Keratinocyte (primary cell): Measurements from ENCODE around the gene GCNT1. TPM values are rescaled to one million over a fixed set of nuclear protein-coding genes. Genes with fewer than 3 reads are reported as not detected.
"Not testable (repeated sequence)": the region's sequence is repeated elsewhere in the genome, so short reads cannot be mapped to it uniquely, and the experiment has no call there.

ENCODE experiments used
- DNase-seq: peaks from one replicate; pipeline ENCODE4 v3.0.0-alpha.2; 2011; ENCODE audit warnings: low read depth, missing footprints, low spot score
- FAIRE-seq: peaks from 2 replicates; lab custom pipeline; 2011; peaks lifted over from hg19 to GRCh38; lab: Jason Lieb, UNC
- H2AFZ ChIP-seq: 2 replicates; pipeline ENCODE4 v1.6.0; 2012; ENCODE audit warnings: low read length, control low read depth, inconsistent platforms; ENCODE audit not compliant: control insufficient read depth
- H3K27ac ChIP-seq: 2 replicates; pipeline ENCODE4 v1.5.1; 2011; ENCODE audit warnings: low read length; ENCODE audit not compliant: control insufficient read depth, insufficient read depth
- H3K27me3 ChIP-seq: 3 replicates; pipeline ENCODE4 v1.6.0; 2011; ENCODE audit warnings: low read length; ENCODE audit not compliant: control insufficient read depth, insufficient read depth; ENCODE audit errors: extremely low read depth
- H3K36me3 ChIP-seq, 2 experiments: 2 replicates in 1 of 2; 3 replicates in 1 of 2; pipeline ENCODE4 v1.5.1; 2011; ENCODE audit warnings: low read length in 2 of 2, mild to moderate bottlenecking in 1 of 2; ENCODE audit not compliant: control insufficient read depth in 2 of 2, insufficient read depth in 2 of 2; ENCODE audit errors: extremely low read depth in 1 of 2
- H3K4me1 ChIP-seq: 3 replicates; pipeline ENCODE4 v1.5.1; 2011; ENCODE audit warnings: low read length; ENCODE audit not compliant: control insufficient read depth, insufficient read depth; ENCODE audit errors: extremely low read depth
- H3K4me2 ChIP-seq: 3 replicates; pipeline ENCODE4 v1.6.0; 2011; ENCODE audit warnings: low read depth, low read length; ENCODE audit not compliant: control insufficient read depth, insufficient read depth; ENCODE audit errors: extremely low read depth
- H3K4me3 ChIP-seq, 3 experiments: fragments of 200-600 bp in 1 of 3; sonication (generic) in 1 of 3; 2 replicates in 2 of 3; 3 replicates in 1 of 3; pipeline ENCODE4 v1.5.1; 2011 to 2016; ENCODE audit warnings: low read length in 3 of 3, mild to moderate bottlenecking in 3 of 3, control low read depth in 2 of 3, inconsistent platforms in 1 of 3, low read depth in 1 of 3, mixed read lengths in 1 of 3, mixed run types in 1 of 3, moderate library complexity in 1 of 3; ENCODE audit not compliant: control insufficient read depth in 2 of 3, insufficient read depth in 2 of 3; ENCODE audit errors: extremely low read depth in 1 of 3
- H3K79me2 ChIP-seq: 2 replicates; pipeline ENCODE4 v1.6.0; 2012; ENCODE audit warnings: low read length; ENCODE audit not compliant: control insufficient read depth, insufficient read depth
- H3K9ac ChIP-seq: 3 replicates; pipeline ENCODE4 v1.6.0; 2011; ENCODE audit warnings: low read length; ENCODE audit not compliant: control insufficient read depth, insufficient read depth; ENCODE audit errors: extremely low read depth
- H3K9me1 ChIP-seq: 3 replicates; pipeline ENCODE4 v1.6.0; 2011; ENCODE audit warnings: low read length; ENCODE audit not compliant: control insufficient read depth, insufficient read depth; ENCODE audit errors: extremely low read depth
- H3K9me3 ChIP-seq: 2 replicates; pipeline ENCODE4 v1.5.1; 2012; ENCODE audit warnings: low read depth, low read length; ENCODE audit not compliant: control insufficient read depth
- H4K20me1 ChIP-seq: 3 replicates; pipeline ENCODE4 v1.6.0; 2011; ENCODE audit warnings: low read length; ENCODE audit not compliant: control insufficient read depth, insufficient read depth; ENCODE audit errors: extremely low read depth
- EZH2 ChIP-seq: IDR thresholded peaks from one replicate; pipeline ENCODE4 v1.6.1; 2012; ENCODE audit warnings: inconsistent platforms, mild to moderate bottlenecking, low read length, moderate library complexity
- dilution Hi-C: fragments of 300-500 bp; cut with MboI; formaldehyde crosslinking; loops from one replicate; pipeline ENCODE4 v1.7.0; 2020; ENCODE audit warnings: low sequenced_read_pairs; ENCODE audit not compliant: extremely low pct_ligation_motif_present
- polyA plus RNA-seq, 5 experiments: library from polyadenylated mRNA; depleted of rRNA in 3 of 5; stranded (reverse) in 3 of 5; stranded (forward) in 1 of 5; unstranded in 1 of 5; fragments of >200 nt; gene quantifications; 1 replicate in 1 of 5; 2 replicates in 3 of 5; 3 replicates in 1 of 5; pipeline versions ENCODE4 v1.2.1 to v1.2.3, GENCODE V29; 2011 to 2012; ENCODE audit warnings: missing spikeins in 2 of 5, low read depth in 1 of 5, low replicate concordance in 1 of 5
- TF ChIP-seq, protein P1 (sequence below), 3 experiments: IDR thresholded peaks in 1 of 3; conservative IDR thresholded peaks in 1 of 3; optimal IDR thresholded peaks in 1 of 3; 2 replicates in 2 of 3; 3 replicates in 1 of 3; pipeline versions ENCODE3 to v1.5.1; 2011; ENCODE audit warnings: low read length in 3 of 3, mild to moderate bottlenecking in 3 of 3, moderate library complexity in 2 of 3, control low read depth in 1 of 3, inconsistent platforms in 1 of 3; ENCODE audit not compliant: insufficient read depth in 2 of 3; ENCODE audit errors: extremely low read depth in 1 of 3

The GCNT1 gene
- polyA plus RNA-seq, 1 donor (not counting 4 experiments of a cell fraction or from before 2014, with no cell fraction given) = 7.5 TPM

DNA sequence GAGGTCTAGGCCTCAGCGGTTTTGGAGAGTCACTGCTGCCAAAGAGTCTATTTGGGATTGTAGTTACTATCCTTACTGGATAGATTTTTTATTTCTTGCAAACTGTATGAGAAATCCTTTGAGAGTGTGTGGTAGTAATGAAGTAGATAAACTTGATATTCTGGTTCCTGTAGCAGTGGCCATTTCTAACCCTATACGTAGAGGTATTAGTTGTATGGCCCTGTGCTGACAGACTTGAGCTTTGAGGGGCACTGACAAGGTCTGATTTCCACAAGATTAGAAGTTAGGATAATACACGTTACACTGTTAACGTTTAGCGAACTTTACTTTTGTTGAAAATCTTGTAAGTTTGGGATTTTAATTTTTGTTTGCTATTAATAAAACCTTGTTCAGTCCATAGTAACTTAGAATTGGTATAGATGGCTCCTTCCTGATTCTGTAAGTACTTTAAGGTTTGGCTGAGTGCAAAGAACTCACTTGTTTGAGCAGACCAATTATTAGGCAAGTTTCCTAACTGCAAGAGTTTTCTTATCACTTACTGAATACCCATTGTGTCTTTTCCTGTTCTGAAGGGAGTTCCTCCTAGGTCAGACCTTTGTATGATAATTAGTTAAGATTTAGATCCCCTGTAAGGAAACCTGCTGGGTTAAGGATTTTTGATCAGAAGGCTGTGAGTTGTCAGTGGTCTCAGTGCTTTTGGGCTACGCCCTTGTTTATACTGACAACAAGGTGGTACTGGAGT is 31.4 kb downstream of the GCNT1 start:
- Histone ChIP-seq H3K79me2 (no peaks in the 10 kb centered on the region), H3K4me2 (no peak overlapping the region), H3K9ac (no peak overlapping the region), H3K4me3 (no peak overlapping the region), H4K20me1 (no peaks in the 10 kb centered on the region), H3K9me3 (no peaks in the 10 kb centered on the region), H3K27ac (no peak overlapping the region), H3K36me3 (no peaks in the 10 kb centered on the region), H3K9me1 (no peaks in the 10 kb centered on the region), H3K4me1 (no peaks in the 10 kb centered on the region), H3K27me3 (no peaks in the 10 kb centered on the region), H2AFZ (no peak overlapping the region)
- TF ChIP-seq EZH2 = no peak
- TF ChIP-seq, protein P1, sequence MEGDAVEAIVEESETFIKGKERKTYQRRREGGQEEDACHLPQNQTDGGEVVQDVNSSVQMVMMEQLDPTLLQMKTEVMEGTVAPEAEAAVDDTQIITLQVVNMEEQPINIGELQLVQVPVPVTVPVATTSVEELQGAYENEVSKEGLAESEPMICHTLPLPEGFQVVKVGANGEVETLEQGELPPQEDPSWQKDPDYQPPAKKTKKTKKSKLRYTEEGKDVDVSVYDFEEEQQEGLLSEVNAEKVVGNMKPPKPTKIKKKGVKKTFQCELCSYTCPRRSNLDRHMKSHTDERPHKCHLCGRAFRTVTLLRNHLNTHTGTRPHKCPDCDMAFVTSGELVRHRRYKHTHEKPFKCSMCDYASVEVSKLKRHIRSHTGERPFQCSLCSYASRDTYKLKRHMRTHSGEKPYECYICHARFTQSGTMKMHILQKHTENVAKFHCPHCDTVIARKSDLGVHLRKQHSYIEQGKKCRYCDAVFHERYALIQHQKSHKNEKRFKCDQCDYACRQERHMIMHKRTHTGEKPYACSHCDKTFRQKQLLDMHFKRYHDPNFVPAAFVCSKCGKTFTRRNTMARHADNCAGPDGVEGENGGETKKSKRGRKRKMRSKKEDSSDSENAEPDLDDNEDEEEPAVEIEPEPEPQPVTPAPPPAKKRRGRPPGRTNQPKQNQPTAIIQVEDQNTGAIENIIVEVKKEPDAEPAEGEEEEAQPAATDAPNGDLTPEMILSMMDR (optimal IDR thresholded peaks at IDR 0.05 in 1 of 3, IDR thresholded peaks at IDR 0.05 in 1 of 3, conservative IDR thresholded peaks at IDR 0.05 in 1 of 3; ENCODE audit: extremely low read depth in 1 of 3, insufficient read depth in 2 of 3, low read length in 3 of 3) = no peak
- FAIRE-seq (no peak), DNase-seq (no peak)
- dilution Hi-C loops = no loop called here

GRCh38 chr9:76491056-76491455 is 32.1 kb downstream of the GCNT1 start:
- H3K9ac ChIP-seq, H4K20me1 ChIP-seq, H2AFZ ChIP-seq, H3K9me1 ChIP-seq, FAIRE-seq, H3K4me1 ChIP-seq, dilution Hi-C loops, H3K4me2 ChIP-seq, H3K27ac ChIP-seq, H3K79me2 ChIP-seq, H3K27me3 ChIP-seq, H3K9me3 ChIP-seq, H3K36me3 ChIP-seq, DNase-seq, H3K4me3 ChIP-seq: not testable (repeated sequence)

DNA sequence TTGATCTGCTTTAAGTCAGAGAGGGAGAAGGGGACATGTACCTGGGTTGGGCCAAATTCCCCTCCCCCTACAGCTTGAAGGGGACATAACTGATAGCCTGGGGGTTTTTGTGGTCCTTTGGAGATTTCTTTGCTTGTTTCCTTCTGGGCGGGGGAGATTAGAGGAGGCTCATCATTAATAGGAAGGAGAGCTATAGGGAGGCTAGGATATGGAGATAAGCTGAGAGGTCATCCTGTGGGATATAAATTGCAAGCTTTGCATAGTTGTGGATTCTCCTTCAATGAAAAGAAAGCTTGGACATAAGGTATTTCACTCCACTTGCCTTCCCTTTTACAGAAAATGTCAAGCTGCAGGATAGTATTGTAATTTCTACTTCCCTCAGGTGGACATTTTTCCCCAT is 34.5 kb downstream of the GCNT1 start:
- DNase-seq, H3K4me3 ChIP-seq, H3K36me3 ChIP-seq, H3K9me1 ChIP-seq, FAIRE-seq, H3K9ac ChIP-seq, H3K27me3 ChIP-seq, H3K79me2 ChIP-seq, H2AFZ ChIP-seq, H3K9me3 ChIP-seq, H4K20me1 ChIP-seq, H3K27ac ChIP-seq, H3K4me2 ChIP-seq, dilution Hi-C loops, H3K4me1 ChIP-seq: not testable (repeated sequence)
